Endothelial cell (in vitro differentiated cells): ENCODE results near the gene TBL3. TPM values are rescaled to one million over a fixed set of nuclear protein-coding genes. Genes with fewer than 3 reads are reported as not detected.

Experiments
- DNase-seq: peaks from one replicate; pipeline ENCODE4 v3.0.0; 2021; ENCODE audit warnings: low spot score
- H3K27ac Mint-ChIP-seq: one replicate; pipeline ENCODE4 v1.8.0; 2021; ENCODE audit warnings: mixed read lengths, inconsistent platforms; ENCODE audit not compliant: unreplicated experiment
- H3K27me3 Mint-ChIP-seq: one replicate; pipeline ENCODE4 v1.8.0; 2021; ENCODE audit warnings: mild to moderate bottlenecking, moderate library complexity, mixed read lengths, inconsistent platforms; ENCODE audit not compliant: unreplicated experiment
- H3K36me3 Mint-ChIP-seq: one replicate; pipeline ENCODE4 v1.8.0; 2021; ENCODE audit warnings: mild to moderate bottlenecking, low read depth, mixed read lengths, inconsistent platforms; ENCODE audit not compliant: unreplicated experiment
- H3K4me1 Mint-ChIP-seq: one replicate; pipeline ENCODE4 v1.8.0; 2021; ENCODE audit warnings: mild to moderate bottlenecking, mixed read lengths, inconsistent platforms; ENCODE audit not compliant: unreplicated experiment
- H3K4me3 Mint-ChIP-seq: one replicate; pipeline ENCODE4 v1.8.0; 2021; ENCODE audit warnings: mild to moderate bottlenecking, mixed read lengths, inconsistent platforms; ENCODE audit not compliant: unreplicated experiment
- H3K9me3 Mint-ChIP-seq: one replicate; pipeline ENCODE4 v1.8.0; 2021; ENCODE audit warnings: mixed read lengths, inconsistent platforms; ENCODE audit not compliant: unreplicated experiment
- CTCF ChIP-seq: fragments of 200-600 bp; sonication (generic); IDR thresholded peaks from one replicate; pipeline ENCODE4 v1.5.0; 2021; ENCODE audit warnings: antibody characterized with exemption; ENCODE audit not compliant: unreplicated experiment
- total RNA-seq: library from RNA; stranded (reverse); fragmentation: NEBNext Ultra II Directional; extraction: Animal tissue kit (Norgen Biotek cat#: 25700); gene quantifications from one replicate; pipeline ENCODE4 v1.2.1, GENCODE V29; 2021; ENCODE audit not compliant: unreplicated experiment

Gene TBL3
- total RNA-seq, 1 donor from 2014 or later, result 25.0 TPM

- Mint-ChIP-seq H3K27me3 (peaks cover 9% of the 10 kb centered on the region), H3K4me3 (no peak overlapping the region), H3K9me3 (no peaks in the 10 kb centered on the region), H3K27ac (no peak overlapping the region), H3K4me1 (no peaks in the 10 kb centered on the region), H3K36me3 (peaks cover 5% of the 10 kb centered on the region)
- no peak for DNase-seq
- no peak for TF ChIP-seq CTCF
Observed at GRCh38 chr16:1944612-1945199, 27.1 kb upstream of the TBL3 start.

- Mint-ChIP-seq H3K4me1 (no peaks in the 10 kb centered on the region), H3K36me3 (peaks cover 5% of the 10 kb centered on the region), H3K27ac (no peak overlapping the region), H3K9me3 (no peaks in the 10 kb centered on the region), H3K4me3 (no peak overlapping the region), H3K27me3 (peaks cover 10% of the 10 kb centered on the region)
- DNase-seq, result no peak
- TF ChIP-seq CTCF, result no peak
Observed at GRCh38 chr16:1945559-1946391, 26.1 kb upstream of the TBL3 start.

GRCh38 chr16:1946495-1947368 is 25.1 kb upstream of the TBL3 start:
- H3K27ac Mint-ChIP-seq, result no peak overlapping the region
- DNase-seq, result no peak
- H3K4me3 Mint-ChIP-seq, result no peak overlapping the region
- H3K4me1 Mint-ChIP-seq, result no peaks in the 10 kb centered on the region
- H3K27me3 Mint-ChIP-seq, result peaks cover 10% of the 10 kb centered on the region
- H3K36me3 Mint-ChIP-seq, result no peaks in the 10 kb centered on the region
- no peaks in the 10 kb centered on the region for H3K9me3 Mint-ChIP-seq
- no peak for TF ChIP-seq CTCF

- H3K4me1 Mint-ChIP-seq, result no peaks in the 10 kb centered on the region
- no peak for TF ChIP-seq CTCF
- H3K36me3 Mint-ChIP-seq, result no peaks in the 10 kb centered on the region
- no peak overlapping the region for H3K27ac Mint-ChIP-seq
- no peak overlapping the region for H3K4me3 Mint-ChIP-seq
- no peaks in the 10 kb centered on the region for H3K9me3 Mint-ChIP-seq
- DNase-seq, result no peak
- H3K27me3 Mint-ChIP-seq, result peaks cover 10% of the 10 kb centered on the region
Observed at GRCh38 chr16:1947369-1947670, 24.5 kb upstream of the TBL3 start.

GRCh38 chr16:1949507-1949906 is 22.3 kb upstream of the TBL3 start:
- Mint-ChIP-seq H3K36me3 (no peaks in the 10 kb centered on the region), H3K27ac (no peak overlapping the region), H3K4me3 (no peak overlapping the region), H3K9me3 (no peaks in the 10 kb centered on the region), H3K4me1 (no peaks in the 10 kb centered on the region), H3K27me3 (peaks cover 6% of the 10 kb centered on the region)
- no peak for TF ChIP-seq CTCF
- no peak for DNase-seq
